ENCODE data around the gene UNC13B. TPM values are rescaled to one million over a fixed set of nuclear protein-coding genes. Genes with fewer than 3 reads are reported as not detected.

UNC13B gene
- total and polyA plus RNA-seq, 2 of the 8 experiments (the other 6 are each of a cell fraction or from before 2014, with no cell fraction given): 23.1 to 51.7 TPM

GRCh38 chr9:35340046-35340445, 178.2 kb downstream of the UNC13B start:
- 95% methylated on average over 1 of the region's 1 CpG; no CpG with 5 or more reads in 1 of the 2 experiments for WGBS, 2 experiments (ENCODE audit: extremely low coverage in 1 of 2, insufficient coverage in 1 of 2, insufficient read length in 1 of 2, insufficient replicate concordance in 2 of 2, low coverage in 1 of 2, low lambda C conversion rate in 2 of 2, missing lambda C conversion rate in 1 of 2)
- Histone ChIP-seq H3K9ac (replicated peaks in 1 of 4; ENCODE audit: extremely low read depth in 1 of 4, low read depth in 3 of 4, low read length in 3 of 4) (no peak overlapping the region), H2BK12ac (ENCODE audit: low read depth, low read length) (no peak overlapping the region), H3K18ac (ENCODE audit: extremely low read depth, low read length) (no peak overlapping the region), H3K4ac (replicated peaks; ENCODE audit: insufficient read length, low read depth, low read length) (no peak overlapping the region), H3K79me1 (ENCODE audit: low read depth, low read length) (no peaks in the 10 kb centered on the region; the same call in 1 of the 2 replicates), H3K4me2 (ENCODE audit: insufficient read depth in 1 of 2, low read depth in 2 of 2, low read length in 2 of 2) (no peak overlapping the region), H2BK20ac (ENCODE audit: low read length) (no peak overlapping the region), H3K9me3 (ENCODE audit: insufficient read depth in 2 of 2, low read depth in 1 of 2, low read length in 1 of 2) (no peaks in the 10 kb centered on the region), H4K20me1 (replicated peaks in 1 of 2; ENCODE audit: control insufficient read depth in 1 of 2, insufficient read depth in 2 of 2, low read length in 2 of 2) (peaks cover 3% of the 10 kb centered on the region in 2 experiments), H3K27ac (ENCODE audit: low read depth, low read length) (no peak overlapping the region), H2BK120ac (replicated peaks; ENCODE audit: low read depth, low read length) (no peak overlapping the region), H4K8ac (ENCODE audit: extremely low read depth, insufficient read depth, low read length) (no peak overlapping the region), H3K27me3 (replicated peaks in 1 of 4; ENCODE audit: control insufficient read depth in 3 of 4, extremely low read depth in 1 of 4, insufficient read depth in 3 of 4, low read length in 3 of 4) (no peaks in the 10 kb centered on the region), H2BK5ac (ENCODE audit: low read depth, low read length) (no peak overlapping the region), H3K56ac (replicated peaks; ENCODE audit: insufficient read length, low read depth, low read length) (no peak overlapping the region), H3K23me2 (ENCODE audit: low read depth, low read length) (no peaks in the 10 kb centered on the region), H2AK5ac (ENCODE audit: low read depth, low read length) (no peak overlapping the region), H4K91ac (replicated peaks; ENCODE audit: insufficient read length, low read length) (no peak overlapping the region), H3K4me3 (ENCODE audit: extremely low read depth in 1 of 4, insufficient read depth in 2 of 4, low read depth in 3 of 4, low read length in 4 of 4) (no peak overlapping the region), H3K79me2 (ENCODE audit: control insufficient read depth in 1 of 2, insufficient read depth in 2 of 2, low read length in 2 of 2) (no peaks in the 10 kb centered on the region), H3K4me1 (replicated peaks in 1 of 4; ENCODE audit: control insufficient read depth in 3 of 4, insufficient read depth in 4 of 4, low read length in 3 of 4) (peaks cover 0 to 4% (median 0%) of the 10 kb centered on the region in 4 experiments; a peak in 3 of 7 replicates), H4K5ac (ENCODE audit: insufficient read length, low read depth, low read length) (no peak overlapping the region), H2BK15ac (ENCODE audit: low read length) (no peak overlapping the region), H3K36me3 (ENCODE audit: control insufficient read depth in 2 of 4, insufficient read depth in 4 of 4, low read length in 3 of 4) (no peaks in the 10 kb centered on the region), H3K14ac (ENCODE audit: insufficient read length) (no peak overlapping the region), H3K23ac (ENCODE audit: insufficient read length) (no peak overlapping the region), H2AFZ (ENCODE audit: low read length) (no peak overlapping the region)
- no peak for TF ChIP-seq TAF1 (IDR thresholded peaks at IDR 0.05; ENCODE audit: low read depth, low read length)
- TF ChIP-seq HDAC6 (IDR thresholded peaks at IDR 0.05; ENCODE audit: low read depth, low read length): no peak
- no peak for TF ChIP-seq CBX8 (IDR thresholded peaks at IDR 0.05; ENCODE audit: borderline replicate concordance, low read depth, low read length)
- no peak for TF ChIP-seq MAX (IDR thresholded peaks at IDR 0.05)
- TF ChIP-seq SIRT6 (IDR thresholded peaks at IDR 0.05; ENCODE audit: low read length): no peak
- no peak for TF ChIP-seq JUN (IDR thresholded peaks at IDR 0.05; ENCODE audit: low read depth, low read length)
- DNase-seq (ENCODE audit: low read depth in 1 of 2, low spot score in 2 of 2): no peak
- ChIA-PET CTCF (ENCODE audit: partially characterized antibody) (interaction anchor here (3.5 kb wide), 1 partner anchor 14 kb away, joined by 13 read pairs; no protein-coding TSS in a partner anchor), POLR2A (ENCODE audit: partially characterized antibody) (no interaction called here)
- no peak for FAIRE-seq
